Thoracic aorta endothelial cell (primary cell): ENCODE results near the gene TRIM61. TPM values are rescaled to one million over a fixed set of nuclear protein-coding genes. Genes with fewer than 3 reads are reported as not detected.

ENCODE experiments used
- small RNA-seq: library from RNA; depleted of rRNA; stranded (forward); fragments of <200 nt; gene quantifications from one replicate; pipeline ENCODE3, GENCODE V24; 2012
- total RNA-seq: library from RNA; depleted of rRNA; stranded (reverse); fragments of >200 nt; gene quantifications from 2 replicates; pipeline ENCODE4 v1.2.3, GENCODE V29; 2012

TRIM61 gene
- 0.14 TPM in 1 of 2 replicates, not detected in the other for total RNA-seq

GRCh38 chr4:164977243-164978164, at the start of gene TRIM61:
TSS of gene TRIM61 (minus strand) at chr4:164977657. CDS start at chr4:164970002, 7,655 bp downstream.

Small RNAs within 50 kb of the gene (small RNA-seq; reads per million reads assigned to genes)
- not detected for gene AC106872.12

Other genes starting within 250 kb of the TRIM61 start
- not detected in 2 replicates for gene SMIM31, start 223.5 kb downstream of the TRIM61 start, total RNA-seq
- gene APELA, start 100.5 kb downstream of the TRIM61 start, total RNA-seq: not detected in 2 replicates
- not detected in 2 replicates for gene TRIM60, start 54.3 kb upstream of the TRIM61 start, total RNA-seq
- not detected in 2 replicates for gene TRIM75, start 76.2 kb upstream of the TRIM61 start, total RNA-seq
- gene TMEM192, start 135.2 kb upstream of the TRIM61 start, total RNA-seq: 13.4 and 21.8 TPM in 2 replicates
- gene KLHL2, start 229.9 kb upstream of the TRIM61 start, total RNA-seq: 26.1 and 29.4 TPM in 2 replicates